Panc1 (cell line): ENCODE results near the gene TMEM174. TPM values are rescaled to one million over a fixed set of nuclear protein-coding genes. Genes with fewer than 3 reads are reported as not detected.

Source experiments
- ATAC-seq: fragments of 200-7000 bp; cut with Tn5 transposase; 2 replicates; pipeline ENCODE4 v1.9.1; 2020; ENCODE audit warnings: mild to moderate bottlenecking, moderate library complexity
- BruUV-seq: library from RNA; stranded (reverse); fragments of 400-500 nt; replicated peaks from 2 replicates; lab custom pipeline; 2021; lab: Mats Ljungman, UMichigan
- CTCF ChIA-PET: fragments of 300-600 bp; sonication (Branson Sonifier 250); formaldehyde crosslinking; loops from one replicate; lab custom pipeline; 2022; ENCODE audit warnings: antibody characterized with exemption; lab: Charles Lee
- POLR2A ChIA-PET: fragments of 300-600 bp; sonication (Branson Sonifier 250); formaldehyde crosslinking; loops from one replicate; lab custom pipeline; 2022; ENCODE audit warnings: antibody characterized with exemption; lab: Charles Lee
- DNase-seq: peaks from one replicate; pipeline ENCODE4 v3.0.0-alpha.2; 2010; ENCODE audit warnings: low read depth, low spot score
- H3K27ac ChIP-seq: 2 replicates; pipeline ENCODE4 v1.5.1; 2011; ENCODE audit warnings: mild to moderate bottlenecking, low read length, inconsistent platforms
- H3K27me3 ChIP-seq: fragments of 200-500 bp; sonication (Bioruptor generic); 2 replicates; pipeline ENCODE4 v1.6.0; 2014; ENCODE audit warnings: low read length, inconsistent platforms; ENCODE audit not compliant: control insufficient read depth, insufficient read depth
- H3K36me3 ChIP-seq: fragments of 200-500 bp; sonication (Bioruptor generic); 2 replicates; pipeline ENCODE4 v1.5.1; 2014; ENCODE audit warnings: inconsistent platforms, mild to moderate bottlenecking, low read length, moderate library complexity; ENCODE audit not compliant: control insufficient read depth, insufficient read depth
- H3K4me1 ChIP-seq: 2 replicates; pipeline ENCODE4 v1.5.1; 2011; ENCODE audit warnings: inconsistent platforms, mild to moderate bottlenecking, low read length, moderate library complexity; ENCODE audit not compliant: control insufficient read depth, insufficient read depth
- H3K4me3 ChIP-seq, 2 experiments: 2 replicates each; pipeline ENCODE4 v1.5.1; 2011 to 2012; ENCODE audit warnings: low read depth in 2 of 2, low read length in 2 of 2, mild to moderate bottlenecking in 2 of 2, inconsistent platforms in 1 of 2, moderate library complexity in 1 of 2
- H3K9me3 ChIP-seq: fragments of 200-500 bp; sonication (Bioruptor generic); 2 replicates; pipeline ENCODE4 v1.5.1; 2014; ENCODE audit warnings: low read depth, mild to moderate bottlenecking, inconsistent platforms, low read length, moderate library complexity; ENCODE audit not compliant: control insufficient read depth, insufficient read depth
- POLR2AphosphoS5 ChIP-seq: IDR thresholded peaks from 2 replicates; pipeline ENCODE4 v1.6.1; 2012; ENCODE audit warnings: mild to moderate bottlenecking, low read depth, low read length, moderate library complexity
- SIN3A ChIP-seq: IDR thresholded peaks from 2 replicates; pipeline ENCODE4 v1.6.1; 2012; ENCODE audit warnings: low read depth, mild to moderate bottlenecking, low read length, moderate library complexity, borderline replicate concordance; ENCODE audit not compliant: insufficient read depth
- TCF7L2 ChIP-seq: IDR thresholded peaks from 2 replicates; pipeline ENCODE4 v1.6.1; 2011; ENCODE audit warnings: mild to moderate bottlenecking, low read depth, low read length, inconsistent platforms
- in situ Hi-C: cut with HindIII; loops from 2 replicates; pipeline ENCODE4 v1.10.0; 2016; ENCODE audit warnings: low sequenced_read_pairs, low pct_unique_long_range_greater_than_20kb
- intact Hi-C: fragments of 100-400 bp; cut with micrococcal nuclease; formaldehyde crosslinking; loops from one replicate; pipeline ENCODE4 v1.10.0; 2022; ENCODE audit not compliant: unreplicated experiment
- total RNA-seq: library from RNA; stranded (reverse); gene quantifications from one replicate; pipeline ENCODE4 v1.2.1, GENCODE V29; 2021; ENCODE audit not compliant: unreplicated experiment
- TF ChIP-seq, protein P1 (sequence below): fragments of 450-650 bp; IDR thresholded peaks from 2 replicates; pipeline ENCODE4 v1.5.1; 2017; ENCODE audit warnings: mild to moderate bottlenecking
- TF ChIP-seq, protein P2 (sequence below), 2 experiments: IDR thresholded peaks; 2 replicates each; pipeline ENCODE4 v1.6.1; 2011 to 2012; ENCODE audit warnings: low read depth in 2 of 2, control low read depth in 1 of 2, low read length in 1 of 2, mild to moderate bottlenecking in 1 of 2, moderate library complexity in 1 of 2; ENCODE audit not compliant: insufficient read depth in 1 of 2

TMEM174 gene
- total RNA-seq, 1 experiment from 2014 or later: not detected

DNA sequence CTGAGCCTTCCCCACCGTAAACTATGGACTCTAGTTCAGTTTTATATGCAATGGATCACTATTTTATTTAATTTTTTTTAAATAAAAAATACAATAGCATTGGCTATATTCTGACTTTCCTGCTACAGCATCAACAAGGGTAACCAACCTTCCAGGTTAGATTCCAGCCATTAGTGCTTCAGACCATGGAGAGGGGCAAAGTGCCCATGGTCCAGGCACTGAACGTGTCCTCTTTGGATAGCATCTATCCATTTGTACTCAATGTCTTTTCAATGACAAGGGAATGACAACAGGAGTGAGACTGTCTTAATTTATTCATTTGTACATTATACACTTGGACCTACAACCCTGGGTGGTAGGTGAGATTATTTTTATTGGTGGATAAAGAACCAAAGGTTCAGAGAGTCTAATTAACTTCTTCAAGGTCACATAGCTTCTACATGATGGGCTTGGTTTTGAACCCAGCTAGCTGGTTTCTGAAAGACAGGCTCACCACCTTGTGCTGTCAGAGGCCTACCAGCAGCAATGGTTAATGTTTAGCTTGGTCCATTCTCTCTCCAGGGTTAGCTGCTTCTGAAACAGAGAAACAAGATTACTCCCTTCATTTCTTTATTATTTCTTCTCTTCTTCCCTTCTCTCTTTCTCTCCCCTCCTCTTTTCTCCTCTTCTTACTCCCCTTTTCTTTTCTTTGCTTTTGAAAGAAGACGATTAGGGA, 41.1 kb upstream of the TMEM174 start:
- no peak for DNase-seq
- POLR2A ChIA-PET: no interaction called here
- in situ Hi-C loops (no loop called here), intact Hi-C loops (no loop called here)
- Histone ChIP-seq H3K27me3 (no peaks in the 10 kb centered on the region), H3K4me1 (no peaks in the 10 kb centered on the region), H3K9me3 (no peaks in the 10 kb centered on the region), H3K36me3 (no peaks in the 10 kb centered on the region), H3K4me3 (no peak overlapping the region), H3K27ac (no peak overlapping the region)
- no TSS peak for BruUV-seq
- TF ChIP-seq POLR2AphosphoS5 (no peak), SIN3A (no peak), TCF7L2 (no peak)
- TF ChIP-seq, protein P1, sequence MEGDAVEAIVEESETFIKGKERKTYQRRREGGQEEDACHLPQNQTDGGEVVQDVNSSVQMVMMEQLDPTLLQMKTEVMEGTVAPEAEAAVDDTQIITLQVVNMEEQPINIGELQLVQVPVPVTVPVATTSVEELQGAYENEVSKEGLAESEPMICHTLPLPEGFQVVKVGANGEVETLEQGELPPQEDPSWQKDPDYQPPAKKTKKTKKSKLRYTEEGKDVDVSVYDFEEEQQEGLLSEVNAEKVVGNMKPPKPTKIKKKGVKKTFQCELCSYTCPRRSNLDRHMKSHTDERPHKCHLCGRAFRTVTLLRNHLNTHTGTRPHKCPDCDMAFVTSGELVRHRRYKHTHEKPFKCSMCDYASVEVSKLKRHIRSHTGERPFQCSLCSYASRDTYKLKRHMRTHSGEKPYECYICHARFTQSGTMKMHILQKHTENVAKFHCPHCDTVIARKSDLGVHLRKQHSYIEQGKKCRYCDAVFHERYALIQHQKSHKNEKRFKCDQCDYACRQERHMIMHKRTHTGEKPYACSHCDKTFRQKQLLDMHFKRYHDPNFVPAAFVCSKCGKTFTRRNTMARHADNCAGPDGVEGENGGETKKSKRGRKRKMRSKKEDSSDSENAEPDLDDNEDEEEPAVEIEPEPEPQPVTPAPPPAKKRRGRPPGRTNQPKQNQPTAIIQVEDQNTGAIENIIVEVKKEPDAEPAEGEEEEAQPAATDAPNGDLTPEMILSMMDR: no peak
- TF ChIP-seq, protein P2, sequence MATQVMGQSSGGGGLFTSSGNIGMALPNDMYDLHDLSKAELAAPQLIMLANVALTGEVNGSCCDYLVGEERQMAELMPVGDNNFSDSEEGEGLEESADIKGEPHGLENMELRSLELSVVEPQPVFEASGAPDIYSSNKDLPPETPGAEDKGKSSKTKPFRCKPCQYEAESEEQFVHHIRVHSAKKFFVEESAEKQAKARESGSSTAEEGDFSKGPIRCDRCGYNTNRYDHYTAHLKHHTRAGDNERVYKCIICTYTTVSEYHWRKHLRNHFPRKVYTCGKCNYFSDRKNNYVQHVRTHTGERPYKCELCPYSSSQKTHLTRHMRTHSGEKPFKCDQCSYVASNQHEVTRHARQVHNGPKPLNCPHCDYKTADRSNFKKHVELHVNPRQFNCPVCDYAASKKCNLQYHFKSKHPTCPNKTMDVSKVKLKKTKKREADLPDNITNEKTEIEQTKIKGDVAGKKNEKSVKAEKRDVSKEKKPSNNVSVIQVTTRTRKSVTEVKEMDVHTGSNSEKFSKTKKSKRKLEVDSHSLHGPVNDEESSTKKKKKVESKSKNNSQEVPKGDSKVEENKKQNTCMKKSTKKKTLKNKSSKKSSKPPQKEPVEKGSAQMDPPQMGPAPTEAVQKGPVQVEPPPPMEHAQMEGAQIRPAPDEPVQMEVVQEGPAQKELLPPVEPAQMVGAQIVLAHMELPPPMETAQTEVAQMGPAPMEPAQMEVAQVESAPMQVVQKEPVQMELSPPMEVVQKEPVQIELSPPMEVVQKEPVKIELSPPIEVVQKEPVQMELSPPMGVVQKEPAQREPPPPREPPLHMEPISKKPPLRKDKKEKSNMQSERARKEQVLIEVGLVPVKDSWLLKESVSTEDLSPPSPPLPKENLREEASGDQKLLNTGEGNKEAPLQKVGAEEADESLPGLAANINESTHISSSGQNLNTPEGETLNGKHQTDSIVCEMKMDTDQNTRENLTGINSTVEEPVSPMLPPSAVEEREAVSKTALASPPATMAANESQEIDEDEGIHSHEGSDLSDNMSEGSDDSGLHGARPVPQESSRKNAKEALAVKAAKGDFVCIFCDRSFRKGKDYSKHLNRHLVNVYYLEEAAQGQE (IDR thresholded peaks at IDR 0.05; ENCODE audit: insufficient read depth in 1 of 2, low read depth in 2 of 2, low read length in 1 of 2): no peak
- CTCF ChIA-PET: no interaction called here
- ATAC-seq: no peak

DNA sequence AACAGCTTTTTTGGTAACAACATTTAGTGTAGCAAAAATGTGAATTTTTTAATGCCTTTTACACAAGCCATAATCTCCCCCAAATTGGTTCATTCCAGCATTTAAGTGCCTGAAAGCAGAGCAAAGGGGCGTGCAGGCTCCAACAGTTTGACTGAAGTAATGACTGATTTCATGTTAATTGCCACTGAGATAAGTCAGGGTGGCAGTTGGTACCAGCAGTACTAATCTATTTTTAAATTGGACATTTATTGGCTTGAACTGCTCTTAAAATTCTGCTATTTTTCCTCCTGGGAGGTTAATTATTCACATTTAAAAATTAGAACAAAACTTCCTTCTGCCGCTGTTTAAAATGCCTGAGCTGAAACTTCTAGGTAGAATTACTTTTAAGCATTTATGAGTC, 40.2 kb upstream of the TMEM174 start:
- Histone ChIP-seq H3K4me1 (no peaks in the 10 kb centered on the region), H3K36me3 (no peaks in the 10 kb centered on the region), H3K9me3 (no peaks in the 10 kb centered on the region), H3K27me3 (no peaks in the 10 kb centered on the region), H3K4me3 (no peak overlapping the region), H3K27ac (no peak overlapping the region)
- POLR2A ChIA-PET: no interaction called here
- BruUV-seq: no TSS peak
- DNase-seq (no peak), ATAC-seq (no peak)
- TF ChIP-seq POLR2AphosphoS5 (no peak), TCF7L2 (no peak)
- CTCF ChIA-PET: no interaction called here
- intact Hi-C loops (no loop called here), in situ Hi-C loops (no loop called here)

DNA sequence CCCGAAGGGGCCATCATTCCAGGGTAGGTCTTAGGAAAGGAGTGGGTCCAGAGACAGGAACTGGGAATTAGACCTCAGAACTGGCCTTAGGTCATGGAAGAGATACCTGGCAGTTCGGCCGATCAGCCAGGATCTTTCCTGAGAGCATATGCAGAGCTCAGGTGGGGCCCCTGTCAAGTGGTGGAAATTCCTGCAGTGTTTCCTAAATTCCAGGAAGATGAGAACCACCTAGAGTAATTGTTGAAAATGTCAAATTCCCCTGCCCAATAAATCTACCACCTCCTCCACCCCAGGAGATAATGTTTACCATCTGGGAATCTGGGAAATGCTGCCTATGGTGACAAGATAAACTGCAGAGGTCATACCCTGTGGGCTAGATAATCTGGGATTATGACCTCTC, 38.0 kb upstream of the TMEM174 start:
- POLR2A ChIA-PET: no interaction called here
- ATAC-seq (no peak), DNase-seq (no peak)
- no TSS peak for BruUV-seq
- CTCF ChIA-PET: no interaction called here
- in situ Hi-C loops: no loop called here
- H3K9me3 ChIP-seq: no peaks in the 10 kb centered on the region
- intact Hi-C loops: no loop called here
- H3K4me3 ChIP-seq: no peak overlapping the region
- TF ChIP-seq, protein P1: no peak
- TF ChIP-seq, protein P2 (IDR thresholded peaks at IDR 0.05; ENCODE audit: insufficient read depth in 1 of 2, low read depth in 2 of 2, low read length in 1 of 2): no peak
- H3K4me1 ChIP-seq: no peaks in the 10 kb centered on the region
- no peak overlapping the region for H3K27ac ChIP-seq
- H3K36me3 ChIP-seq: no peaks in the 10 kb centered on the region
- H3K27me3 ChIP-seq: no peaks in the 10 kb centered on the region
